Measurements from ENCODE around the gene HSD17B1. TPM values are rescaled to one million over a fixed set of nuclear protein-coding genes. Genes with fewer than 3 reads are reported as not detected.

The HSD17B1 gene
- total and polyA plus RNA-seq, 12 donors, result 0.50 to 2.6 (median 0.89) TPM

GRCh38 chr17:42578282-42578869 is 25.7 kb downstream of the HSD17B1 start:
- Histone ChIP-seq H3K4me3 (peak overlapping the region; percentile 48 to 86 (median 69)), H3K4me1 (peaks cover 10 to 40% (median 23%) of the 10 kb centered on the region in 9 donors), H3K27me3 (no peaks in the 10 kb centered on the region), H3K9me3 (no peaks in the 10 kb centered on the region), H3K36me3 (peaks cover 0 to 79% (median 34%) of the 10 kb centered on the region in 9 donors), H3K27ac (peak overlapping the region; percentile 33 to 96 (median 94))
- intact Hi-C loops (cut with DNase I), result loop anchor here in 9 of 10 donors (1.0 to 10.0 kb wide), 9 partner anchors 99 to 246 kb away; partner anchors contain the start of genes PLEKHH3 (in 3 of the 9), BECN1 (in 2 of the 9), CCR10 (in 2 of the 9) and CNTNAP1 (in 2 of the 9)
- WGBS, 2 donors, result 0 to 1% methylated on average over 20 of the region's 20 CpGs
- peak; percentile 61 to 79 (median 70) for TF ChIP-seq CTCF (IDR thresholded peaks at IDR 0.05)
- ATAC-seq, result peak; percentile 65 to 90 (median 84)
- peak; percentile 67 to 75 for DNase-seq

GRCh38 chr17:42579794-42580551 is 27.2 kb downstream of the HSD17B1 start:
- WGBS, 2 donors, result 44 to 49% methylated on average over 2 of the region's 2 CpGs
- Histone ChIP-seq H3K4me1 (peaks cover 10 to 44% (median 24%) of the 10 kb centered on the region in 9 donors), H3K9me3 (no peaks in the 10 kb centered on the region), H3K27ac (no peak overlapping the region), H3K36me3 (peaks cover 0 to 79% (median 37%) of the 10 kb centered on the region in 9 donors), H3K27me3 (no peaks in the 10 kb centered on the region), H3K4me3 (no peak overlapping the region)
- ATAC-seq, result no peak
- DNase-seq, result no peak
- TF ChIP-seq CTCF (IDR thresholded peaks at IDR 0.05), result no peak
- intact Hi-C loops (cut with DNase I), result loop anchor here (2.0 to 10.0 kb wide), 8 partner anchors 97 to 245 kb away; partner anchors contain the start of genes CCR10 (in 3 of the 10), CNTNAP1 (in 3 of the 10), PLEKHH3 (in 3 of the 10) and BECN1 (in 2 of the 10)

- no peaks in the 10 kb centered on the region for H3K27me3 ChIP-seq
- no peak overlapping the region for H3K27ac ChIP-seq
- DNase-seq (no peak), ATAC-seq (no peak)
- TF ChIP-seq CTCF (IDR thresholded peaks at IDR 0.05), result no peak
- 90 to 91% methylated on average over 10 of the region's 10 CpGs for WGBS, 2 donors
- H3K4me1 ChIP-seq, result peaks cover 10 to 46% (median 32%) of the 10 kb centered on the region in 9 donors
- H3K9me3 ChIP-seq, result no peaks in the 10 kb centered on the region
- intact Hi-C loops (cut with DNase I), result loop anchor here in 1 of 10 donors (10.0 kb wide), 1 partner anchor 103 kb away; the partner anchor contains the start of genes CCR10 and CNTNAP1
- peaks cover 0 to 81% (median 49%) of the 10 kb centered on the region in 9 donors for H3K36me3 ChIP-seq
- no peak overlapping the region for H3K4me3 ChIP-seq
These were observed 29.1 kb downstream of the HSD17B1 start for GRCh38 chr17:42581744-42582270.

- peak overlapping the region in 4 of 10 donors; percentile 11 to 64 (median 52) for H3K27ac ChIP-seq
- ATAC-seq, result no peak
- intact Hi-C loops (cut with DNase I), result loop anchor here in 1 of 10 donors (10.0 kb wide), 1 partner anchor 100 kb away; the partner anchor contains the start of genes CCR10 and CNTNAP1
These were observed 32.2 kb downstream of the HSD17B1 start for GRCh38 chr17:42584880-42585279.

More at GRCh38 chr17:42584880-42585279, 32.2 kb downstream of the HSD17B1 start:
- no peak for DNase-seq
- Histone ChIP-seq H3K9me3 (no peaks in the 10 kb centered on the region), H3K4me1 (peaks cover 0 to 34% (median 17%) of the 10 kb centered on the region in 9 donors), H3K36me3 (peaks cover 0 to 100% (median 69%) of the 10 kb centered on the region in 9 donors), H3K27me3 (no peaks in the 10 kb centered on the region), H3K4me3 (no peak overlapping the region)
- WGBS, 2 donors, result 75 to 86% methylated on average over 9 of the region's 9 CpGs
- TF ChIP-seq CTCF (IDR thresholded peaks at IDR 0.05), result no peak

All from heart right ventricle (tissue), 16 donors.